ENCODE data around the gene CLMN. TPM values are rescaled to one million over a fixed set of nuclear protein-coding genes. Genes with fewer than 3 reads are reported as not detected.
"Not testable (repeated sequence)": the region's sequence is repeated elsewhere in the genome, so short reads cannot be mapped to it uniquely, and the experiment has no call there.

CLMN gene
- polyA plus RNA-seq, 1 donor from 2014 or later: 0.57 TPM

DNA sequence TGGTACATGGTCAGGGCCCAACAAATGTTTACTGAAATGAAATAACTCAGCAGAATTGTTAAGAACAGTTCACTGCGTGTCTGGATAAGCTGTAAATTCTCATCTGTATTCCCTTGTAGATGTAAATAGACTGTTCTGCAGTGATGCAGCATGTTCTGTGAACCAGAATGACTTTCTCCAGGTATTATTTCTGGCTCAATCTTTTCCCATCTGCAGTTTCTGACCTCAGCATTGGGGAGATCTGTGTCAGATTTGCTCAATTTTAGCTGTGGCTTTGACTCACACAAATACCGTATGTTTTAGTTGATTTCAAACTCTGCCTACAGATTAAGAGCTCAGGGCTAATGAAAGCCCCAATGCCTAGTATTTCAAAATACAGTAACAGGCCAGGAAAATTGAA lies 113.2 kb downstream of the CLMN start:
- Histone ChIP-seq H4K20me1 (ENCODE audit: insufficient read depth) (no peaks in the 10 kb centered on the region), H3K27ac (ENCODE audit: low read length) (no peak overlapping the region), H3K36me3 (ENCODE audit: insufficient read depth, low read length) (no peaks in the 10 kb centered on the region), H3K4me2 (ENCODE audit: low read length) (no peak overlapping the region), H3K79me2 (replicated peaks; ENCODE audit: insufficient read depth, low read length) (no peaks in the 10 kb centered on the region), H2AFZ (ENCODE audit: low read depth, low read length) (no peak overlapping the region), H3K9ac (ENCODE audit: low read length) (no peak overlapping the region), H3F3A (ENCODE audit: insufficient read depth, low read length, poor library complexity, severe bottlenecking) (no peaks in the 10 kb centered on the region), H3K9me2 (ENCODE audit: insufficient read depth, low read length) (no peaks in the 10 kb centered on the region), H3K27me3 (ENCODE audit: insufficient read depth, low read depth, low read length) (no peaks in the 10 kb centered on the region), H3K4me3 (ENCODE audit: low read length) (no peak overlapping the region), H3K9me3 (ENCODE audit: low read length) (no peaks in the 10 kb centered on the region)
- TF ChIP-seq REST (IDR thresholded peaks at IDR 0.05; ENCODE audit: borderline replicate concordance): no peak
- TF ChIP-seq MXI1 (conservative IDR thresholded peaks at IDR 0.05; ENCODE audit: poor library complexity, severe bottlenecking): no peak
- TF ChIP-seq TAF1 (IDR thresholded peaks at IDR 0.05; ENCODE audit: low read depth): no peak
- TF ChIP-seq POLR2AphosphoS5 (IDR thresholded peaks at IDR 0.05): no peak
- no peak for TF ChIP-seq EP300 (conservative IDR thresholded peaks at IDR 0.05; ENCODE audit: poor library complexity, severe bottlenecking)
- TF ChIP-seq RAD21 (conservative IDR thresholded peaks at IDR 0.05): no peak
- TF ChIP-seq EZH2 (IDR thresholded peaks at IDR 0.05; ENCODE audit: borderline replicate concordance, insufficient read depth, low read length, poor library complexity, severe bottlenecking): no peak
- TF ChIP-seq, protein P1, sequence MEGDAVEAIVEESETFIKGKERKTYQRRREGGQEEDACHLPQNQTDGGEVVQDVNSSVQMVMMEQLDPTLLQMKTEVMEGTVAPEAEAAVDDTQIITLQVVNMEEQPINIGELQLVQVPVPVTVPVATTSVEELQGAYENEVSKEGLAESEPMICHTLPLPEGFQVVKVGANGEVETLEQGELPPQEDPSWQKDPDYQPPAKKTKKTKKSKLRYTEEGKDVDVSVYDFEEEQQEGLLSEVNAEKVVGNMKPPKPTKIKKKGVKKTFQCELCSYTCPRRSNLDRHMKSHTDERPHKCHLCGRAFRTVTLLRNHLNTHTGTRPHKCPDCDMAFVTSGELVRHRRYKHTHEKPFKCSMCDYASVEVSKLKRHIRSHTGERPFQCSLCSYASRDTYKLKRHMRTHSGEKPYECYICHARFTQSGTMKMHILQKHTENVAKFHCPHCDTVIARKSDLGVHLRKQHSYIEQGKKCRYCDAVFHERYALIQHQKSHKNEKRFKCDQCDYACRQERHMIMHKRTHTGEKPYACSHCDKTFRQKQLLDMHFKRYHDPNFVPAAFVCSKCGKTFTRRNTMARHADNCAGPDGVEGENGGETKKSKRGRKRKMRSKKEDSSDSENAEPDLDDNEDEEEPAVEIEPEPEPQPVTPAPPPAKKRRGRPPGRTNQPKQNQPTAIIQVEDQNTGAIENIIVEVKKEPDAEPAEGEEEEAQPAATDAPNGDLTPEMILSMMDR (IDR thresholded peaks at IDR 0.05; ENCODE audit: poor library complexity, severe bottlenecking): no peak
- no peak for TF ChIP-seq SMC3 (conservative IDR thresholded peaks at IDR 0.05; ENCODE audit: poor library complexity)

DNA sequence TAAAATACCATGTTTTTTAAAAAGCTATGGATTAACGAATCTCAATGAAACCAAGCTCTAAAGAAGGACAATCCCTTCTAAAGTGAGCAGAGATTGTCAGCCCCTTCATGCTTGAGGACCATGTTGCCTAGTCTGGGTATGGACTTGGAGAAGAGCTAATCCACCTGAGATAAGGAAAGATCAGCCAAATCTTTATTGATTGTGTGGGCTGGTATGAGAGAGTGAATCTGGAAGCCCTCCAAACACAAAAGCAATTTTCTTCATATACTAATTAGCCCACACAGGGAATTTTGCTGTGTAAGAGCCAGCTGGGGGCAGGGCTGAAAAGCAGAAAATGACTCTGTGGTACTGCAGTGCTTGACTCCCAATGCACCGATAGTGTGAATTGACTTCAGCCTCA lies 115.0 kb downstream of the CLMN start:
- Histone ChIP-seq H3K4me3 (ENCODE audit: low read length) (no peak overlapping the region), H2AFZ (ENCODE audit: low read depth, low read length) (no peak overlapping the region), H3K4me2 (ENCODE audit: low read length) (no peak overlapping the region), H3K9me2 (ENCODE audit: insufficient read depth, low read length) (no peaks in the 10 kb centered on the region), H4K20me1 (ENCODE audit: insufficient read depth) (no peaks in the 10 kb centered on the region), H3K9me3 (ENCODE audit: low read length) (no peaks in the 10 kb centered on the region), H3K27me3 (ENCODE audit: insufficient read depth, low read depth, low read length) (no peaks in the 10 kb centered on the region), H3K27ac (ENCODE audit: low read length) (no peak overlapping the region), H3K79me2 (replicated peaks; ENCODE audit: insufficient read depth, low read length) (no peaks in the 10 kb centered on the region), H3K9ac (ENCODE audit: low read length) (no peak overlapping the region), H3K36me3 (ENCODE audit: insufficient read depth, low read length) (no peaks in the 10 kb centered on the region), H3F3A (ENCODE audit: insufficient read depth, low read length, poor library complexity, severe bottlenecking) (no peaks in the 10 kb centered on the region)
- TF ChIP-seq POLR2AphosphoS5 (IDR thresholded peaks at IDR 0.05) (no peak), EZH2 (IDR thresholded peaks at IDR 0.05; ENCODE audit: borderline replicate concordance, insufficient read depth, low read length, poor library complexity, severe bottlenecking) (no peak), SMC3 (conservative IDR thresholded peaks at IDR 0.05; ENCODE audit: poor library complexity) (no peak), RAD21 (conservative IDR thresholded peaks at IDR 0.05) (no peak), MXI1 (conservative IDR thresholded peaks at IDR 0.05; ENCODE audit: poor library complexity, severe bottlenecking) (no peak), TAF1 (IDR thresholded peaks at IDR 0.05; ENCODE audit: low read depth) (no peak), EP300 (conservative IDR thresholded peaks at IDR 0.05; ENCODE audit: poor library complexity, severe bottlenecking) (no peak), REST (IDR thresholded peaks at IDR 0.05; ENCODE audit: borderline replicate concordance) (no peak)
- TF ChIP-seq, protein P1 (IDR thresholded peaks at IDR 0.05; ENCODE audit: poor library complexity, severe bottlenecking): no peak

DNA sequence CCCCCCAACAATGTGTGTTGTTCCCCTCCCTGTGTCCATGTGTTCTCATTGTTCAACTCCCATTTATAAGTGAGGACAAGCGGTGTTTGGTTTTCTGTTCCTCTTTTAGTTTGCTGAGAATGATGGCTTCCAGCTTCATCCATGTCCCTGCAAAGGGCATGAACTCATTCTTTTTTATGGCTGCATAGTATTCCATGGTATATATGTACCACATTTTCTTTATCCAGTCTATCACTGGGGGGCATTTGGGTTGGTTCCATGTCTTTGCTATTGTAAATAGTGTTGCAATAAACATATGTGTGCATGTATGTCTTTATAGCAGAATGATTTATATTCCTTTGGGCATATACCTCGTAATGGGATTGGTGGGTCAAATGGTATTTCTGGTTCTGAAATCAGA lies 118.0 kb downstream of the CLMN start:
- H3K4me3 ChIP-seq (ENCODE audit: low read length): not testable (repeated sequence)

More for the DNA sequence above, 118.0 kb downstream of the CLMN start:
- H3K9me3 ChIP-seq (ENCODE audit: low read length); H3K4me2 ChIP-seq (ENCODE audit: low read length); H3K9me2 ChIP-seq (ENCODE audit: insufficient read depth, low read length); H4K20me1 ChIP-seq (ENCODE audit: insufficient read depth); H3K27ac ChIP-seq (ENCODE audit: low read length); H3K36me3 ChIP-seq (ENCODE audit: insufficient read depth, low read length); H3K79me2 ChIP-seq (replicated peaks; ENCODE audit: insufficient read depth, low read length); H3K9ac ChIP-seq (ENCODE audit: low read length); H2AFZ ChIP-seq (ENCODE audit: low read depth, low read length); H3K27me3 ChIP-seq (ENCODE audit: insufficient read depth, low read depth, low read length); H3F3A ChIP-seq (ENCODE audit: insufficient read depth, low read length, poor library complexity, severe bottlenecking): not testable (repeated sequence)

Measured in neural cell (in vitro differentiated cells).